GM18517 (cell line): ENCODE measurements around the gene WDR86.

Experiments used
- ATAC-seq: cut with Tn5 transposase; IDR thresholded peaks from one replicate; pipeline ENCODE4 v1.9.1; 2021; ENCODE audit warnings: mild to moderate bottlenecking, moderate library complexity; ENCODE audit not compliant: unreplicated experiment

The WDR86 gene

DNA sequence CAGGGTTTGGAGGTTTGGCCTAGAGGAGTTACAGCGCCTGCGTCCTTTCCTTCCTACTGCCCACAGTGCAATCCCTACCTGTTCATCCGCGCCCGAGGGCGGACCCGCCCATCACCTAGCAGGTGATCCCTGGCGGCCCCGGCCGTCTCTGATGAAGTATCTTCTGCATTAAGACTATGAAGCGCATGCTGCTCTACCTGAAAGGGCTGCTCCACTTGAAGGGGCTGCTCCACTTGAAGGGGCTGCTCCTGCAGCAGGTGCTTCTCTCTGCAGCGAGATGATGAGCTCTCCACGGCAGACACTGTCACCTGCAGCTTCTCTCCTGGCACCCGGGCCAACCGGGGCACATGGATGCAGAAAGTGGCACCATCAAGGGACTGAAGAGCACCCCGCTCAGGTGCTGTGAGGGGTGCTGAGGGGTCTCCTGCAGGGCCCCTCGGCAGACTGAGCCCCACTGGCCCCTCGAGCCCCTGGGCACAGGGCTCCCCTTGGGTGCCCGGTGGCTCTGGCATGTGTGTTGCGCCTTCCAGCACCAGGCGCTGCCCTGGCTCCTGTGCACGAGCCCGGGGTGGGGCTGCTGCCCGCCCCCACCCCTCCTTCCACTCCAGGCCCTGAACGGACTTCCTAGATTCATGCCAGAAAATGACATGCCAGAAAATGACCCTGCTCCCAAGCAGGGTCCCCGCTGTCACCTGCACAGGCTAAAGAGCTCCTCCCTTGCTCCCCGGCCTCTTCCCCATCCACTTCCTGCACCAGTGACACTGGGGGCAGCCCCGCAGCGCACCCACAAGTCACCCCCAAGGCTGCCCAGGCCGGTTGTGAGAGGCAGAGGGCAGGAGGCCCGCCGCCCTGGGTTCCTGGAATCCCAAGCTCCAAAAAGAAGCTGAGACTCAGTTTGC lies 29.4 kb downstream of the WDR86 start:
- no peak for ATAC-seq

DNA sequence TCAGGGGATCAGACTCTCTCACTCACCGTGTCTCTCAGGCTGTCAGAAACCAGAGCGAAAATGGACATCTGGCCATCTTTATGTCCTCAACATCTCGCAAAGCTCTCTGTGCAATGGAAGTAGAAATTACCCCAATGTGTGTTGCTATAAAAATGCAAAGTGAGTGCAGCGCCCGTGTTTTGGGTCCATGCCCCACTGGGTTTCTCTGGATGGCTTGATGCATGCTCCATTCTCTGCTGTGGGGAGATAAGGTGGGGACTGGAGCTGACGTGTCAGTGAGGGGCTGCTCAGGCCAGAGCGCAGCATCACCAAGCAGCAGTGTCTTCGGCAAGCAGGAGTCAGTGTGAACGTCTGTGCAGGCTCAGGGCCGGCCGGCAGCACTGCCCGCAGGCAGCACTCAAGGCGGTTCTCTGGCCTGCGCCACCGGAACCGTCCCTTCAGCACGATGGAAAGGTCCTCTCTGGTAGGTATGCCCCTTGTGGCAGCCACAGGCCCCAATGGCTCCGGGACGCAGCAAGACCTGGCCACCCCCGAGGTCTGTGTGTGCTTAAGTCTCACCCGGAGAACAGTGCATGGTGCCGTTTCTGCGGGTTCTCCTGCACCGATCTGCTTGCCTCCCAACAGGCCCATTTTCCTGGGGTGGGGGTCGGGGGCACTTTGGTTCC lies 30.2 kb downstream of the WDR86 start:
- ATAC-seq: no peak

DNA sequence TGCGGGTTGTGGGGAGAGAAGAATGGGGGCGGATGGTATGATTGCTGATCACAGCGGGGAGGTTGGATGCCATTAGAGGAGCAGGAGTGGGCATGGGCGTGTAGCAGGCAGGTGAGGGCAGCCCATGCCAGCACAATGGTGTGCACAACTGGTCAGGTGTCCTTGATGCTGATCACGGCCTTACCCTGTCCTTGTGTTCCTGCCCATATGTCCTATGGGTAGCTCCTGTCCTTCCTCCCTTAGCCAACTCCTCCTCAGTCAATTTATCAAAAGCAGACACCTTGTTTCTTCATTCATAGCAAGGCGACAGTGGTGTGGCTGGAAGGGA lies 30.7 kb downstream of the WDR86 start:
- no peak for ATAC-seq

DNA sequence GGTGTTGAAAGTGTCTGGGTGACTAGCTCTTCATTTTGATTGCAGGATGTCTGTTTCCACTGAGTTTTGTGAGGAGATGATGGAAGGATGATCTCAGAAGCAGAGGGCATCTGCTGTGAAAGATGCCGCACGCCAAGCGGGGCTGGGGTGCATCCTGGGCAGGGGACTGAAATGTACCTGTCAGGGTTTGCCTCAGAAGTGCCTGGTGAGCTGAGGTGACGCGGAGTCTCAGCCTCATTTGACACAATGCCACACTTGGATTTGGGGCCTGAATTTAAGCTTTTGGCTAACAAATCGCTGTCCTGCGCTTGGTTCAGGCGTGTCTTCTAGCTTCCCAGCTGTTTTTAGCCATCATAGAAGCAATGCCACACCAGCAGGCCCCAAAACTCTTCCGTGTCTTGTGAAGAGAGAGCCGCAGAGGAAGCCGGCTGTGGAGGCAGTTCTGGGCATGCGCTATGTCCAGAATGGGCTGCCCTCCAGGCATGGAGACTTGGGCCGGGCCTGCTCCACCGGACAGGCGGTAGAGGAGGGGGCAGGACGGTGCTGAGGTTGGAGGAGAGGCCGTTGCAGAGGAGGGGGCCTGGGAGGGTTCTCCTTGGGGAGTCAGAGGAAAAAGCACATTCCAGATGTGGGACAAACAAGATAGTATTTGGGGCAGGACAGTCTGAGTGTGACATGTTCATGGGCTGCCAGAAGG lies 31.2 kb downstream of the WDR86 start:
- ATAC-seq: no peak

DNA sequence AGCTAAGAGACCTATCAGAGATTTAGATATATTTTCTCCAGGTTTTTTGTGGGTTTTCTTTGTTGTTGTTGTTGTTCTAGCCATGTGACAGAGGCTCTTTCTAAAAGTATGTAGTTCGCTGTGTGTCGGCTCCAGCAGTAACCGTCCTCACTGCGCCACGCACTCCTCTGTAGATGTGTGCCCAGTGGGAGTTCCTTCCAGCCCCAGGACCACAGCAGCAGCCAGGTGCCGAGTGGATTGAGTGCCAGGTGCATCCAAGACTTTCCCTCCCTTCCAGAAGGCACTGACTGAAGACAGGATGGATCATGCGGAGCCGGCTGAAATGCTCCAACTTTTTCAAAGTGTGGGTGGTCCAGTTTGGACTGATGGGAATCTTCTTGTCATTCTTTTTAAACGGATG lies 31.8 kb downstream of the WDR86 start:
- ATAC-seq: no peak

DNA sequence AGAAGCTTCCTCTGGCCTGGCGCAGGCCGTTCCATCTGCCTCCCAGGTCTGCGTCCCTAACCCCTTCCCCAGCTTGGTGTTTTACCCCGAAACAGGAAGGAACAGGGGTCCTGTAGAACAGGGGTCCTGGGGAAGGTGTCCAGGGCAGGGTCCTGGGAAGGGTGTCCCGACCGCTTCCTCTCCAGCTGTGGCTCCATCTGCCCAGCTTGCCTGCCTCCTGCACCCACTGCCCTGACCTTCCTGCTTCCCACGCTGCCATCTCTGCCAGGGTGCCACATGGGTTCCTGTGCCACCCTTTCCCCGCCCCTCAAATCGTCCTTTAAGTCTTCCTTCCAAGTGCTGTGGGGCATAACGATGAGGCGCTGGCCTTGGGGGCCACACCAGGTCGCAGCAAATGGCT lies 32.4 kb downstream of the WDR86 start:
- no peak for ATAC-seq

DNA sequence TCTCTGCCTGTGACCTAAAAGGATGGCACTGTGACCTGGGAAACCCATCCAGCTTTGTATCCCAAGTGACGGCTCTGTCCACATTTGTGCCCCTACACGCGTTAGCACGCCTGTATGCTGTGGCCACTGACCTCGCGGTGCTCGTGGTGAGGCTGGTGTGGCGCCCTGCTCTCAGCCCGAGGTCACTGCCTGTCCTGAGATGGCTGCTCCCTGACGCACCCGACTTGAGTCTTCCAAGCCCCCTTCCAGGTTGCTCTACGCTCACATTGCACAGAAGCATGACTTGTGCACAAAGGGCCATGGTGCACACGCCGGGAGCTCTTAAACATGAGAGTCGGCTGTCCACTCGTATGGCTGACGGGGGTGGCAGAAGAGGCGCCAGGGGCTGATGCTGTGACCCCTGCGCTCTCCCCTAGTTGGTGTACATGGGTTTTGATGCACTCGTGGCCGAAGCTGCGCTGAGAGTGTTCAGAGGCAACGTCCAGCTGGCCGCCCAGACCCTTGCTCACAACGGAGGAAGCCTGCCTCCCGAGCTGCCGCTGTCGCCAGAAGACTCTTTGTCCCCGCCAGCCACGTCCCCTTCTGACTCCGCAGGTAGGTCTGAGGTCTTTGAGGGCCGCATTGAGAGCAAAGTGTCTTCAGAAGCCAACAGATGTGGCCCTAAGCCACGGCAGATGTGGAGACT lies 33.5 kb downstream of the WDR86 start:
- ATAC-seq: no peak

DNA sequence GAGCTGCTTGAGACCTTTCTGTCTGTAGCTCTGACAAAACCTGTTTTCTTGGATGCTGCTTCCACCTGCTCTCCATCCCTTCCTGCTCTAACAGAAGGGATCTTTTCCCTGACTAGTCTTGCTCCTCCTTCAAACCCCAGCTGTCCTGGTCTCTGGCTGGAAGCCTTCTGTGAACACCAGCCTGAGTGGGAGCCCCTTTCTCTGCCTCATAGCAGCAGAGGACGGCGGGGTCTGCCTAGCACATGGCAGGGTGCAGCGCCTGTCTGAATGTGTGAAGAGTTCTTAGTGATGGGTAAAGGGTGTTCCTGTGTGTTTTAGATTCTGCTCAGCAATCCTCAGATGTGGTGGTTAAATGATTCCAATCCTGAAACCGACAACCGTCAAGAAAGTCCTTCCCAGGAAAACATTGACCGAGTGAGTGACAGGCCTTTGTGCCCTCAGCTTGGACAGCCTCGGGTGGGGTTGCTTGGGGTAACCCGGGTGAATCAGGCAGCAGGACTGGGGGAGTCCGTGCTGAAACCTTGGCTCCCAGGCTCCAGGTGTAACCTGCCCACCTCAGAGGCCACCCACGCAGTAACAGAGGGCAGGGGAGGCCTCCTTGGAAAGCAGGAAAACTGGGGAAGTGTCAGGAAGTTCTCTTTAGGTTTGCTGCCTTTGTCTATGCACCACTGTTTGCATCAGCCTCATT lies 34.2 kb downstream of the WDR86 start:
- no peak for ATAC-seq

DNA sequence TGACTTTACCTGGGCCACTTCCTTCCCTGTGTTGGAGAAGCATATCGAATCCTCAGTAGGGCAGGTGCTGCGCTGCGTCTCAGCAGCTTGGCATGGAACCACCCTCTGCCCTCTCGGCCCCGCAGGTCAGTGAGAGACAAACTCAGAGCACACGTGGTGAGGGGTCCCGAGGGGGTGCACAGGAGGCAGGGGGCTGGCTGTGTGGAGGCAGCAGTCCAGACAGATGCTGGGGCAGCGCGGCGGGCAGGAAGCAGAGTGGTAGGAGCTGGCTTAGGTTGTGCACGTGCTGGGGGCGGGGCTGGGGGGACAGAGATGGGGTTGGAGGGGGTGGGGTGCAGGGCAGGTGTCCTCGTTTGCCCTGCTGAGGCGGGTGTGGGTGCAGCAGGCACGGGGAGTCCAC lies 35.1 kb downstream of the WDR86 start:
- ATAC-seq: no peak

DNA sequence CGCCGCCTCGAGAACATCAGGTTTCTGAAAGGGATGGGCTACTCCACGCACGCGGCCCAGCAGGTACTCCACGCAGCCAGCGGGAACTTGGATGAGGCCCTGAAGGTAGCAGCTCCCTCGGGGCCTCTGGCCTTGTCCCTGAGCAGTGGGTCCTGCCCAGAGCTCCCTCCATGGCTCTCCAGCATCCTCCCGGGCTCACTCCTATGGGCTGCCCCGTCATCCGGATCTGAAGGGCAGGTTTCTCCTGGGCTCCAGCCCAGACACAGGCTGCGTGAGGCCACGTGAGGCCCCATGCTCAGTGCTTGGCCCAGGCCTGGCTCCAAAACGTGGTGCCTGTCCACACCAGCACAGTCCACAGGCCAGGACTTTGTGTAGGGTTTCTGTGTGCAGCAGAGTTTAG lies 35.7 kb downstream of the WDR86 start:
- ATAC-seq: no peak

DNA sequence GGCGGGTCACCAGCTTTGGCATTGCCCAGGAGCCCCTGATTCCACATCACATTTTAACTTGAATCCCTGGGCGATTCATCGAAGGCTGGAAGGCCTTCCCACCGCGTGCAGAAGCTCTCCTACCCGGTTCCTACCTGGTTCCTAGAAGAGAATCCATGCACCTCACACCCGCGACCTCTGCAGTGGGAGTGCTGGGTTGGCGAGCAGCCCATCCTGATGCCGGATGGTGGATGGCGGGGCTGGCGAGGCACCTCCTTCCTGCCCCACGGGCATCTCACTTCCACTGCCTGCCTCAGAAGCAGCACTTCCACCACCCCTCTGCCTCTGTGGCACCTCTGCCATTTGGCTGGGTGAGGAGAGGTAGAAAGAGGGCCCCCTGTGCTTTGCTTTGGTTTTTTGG lies 36.2 kb downstream of the WDR86 start:
- ATAC-seq: no peak

DNA sequence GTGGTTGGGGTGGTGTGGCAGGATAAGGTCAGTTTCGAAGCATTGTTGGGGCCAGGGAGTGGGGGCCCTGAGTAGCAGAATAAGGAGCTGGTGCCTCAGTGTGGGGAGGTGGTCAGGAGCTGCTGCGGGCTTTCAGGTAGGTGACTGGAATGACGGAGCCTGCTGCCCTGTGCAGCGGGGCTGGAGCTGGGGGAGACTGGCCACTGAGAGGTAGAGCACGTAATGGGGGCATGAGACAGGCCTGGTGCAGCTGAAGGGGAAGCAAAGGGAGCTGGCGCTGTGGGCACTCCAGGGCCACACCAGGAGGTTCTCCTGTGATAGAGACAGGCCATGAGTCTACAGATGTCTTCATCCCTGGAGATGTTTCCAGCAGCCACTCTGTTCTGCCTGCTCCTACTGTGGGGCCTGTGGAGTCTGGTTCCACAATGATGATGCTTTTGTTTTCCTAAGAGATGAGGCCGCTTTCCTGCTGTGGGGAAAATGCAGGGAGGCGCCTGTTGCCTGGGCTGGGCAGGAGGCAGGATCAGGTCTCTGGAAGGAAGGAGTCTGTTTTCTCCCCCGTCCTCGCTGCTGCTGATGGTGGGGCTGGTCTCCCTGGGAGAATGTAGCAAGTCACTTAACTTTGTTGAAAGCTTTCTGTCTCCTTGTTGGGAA lies 37.1 kb downstream of the WDR86 start:
- ATAC-seq: no peak

DNA sequence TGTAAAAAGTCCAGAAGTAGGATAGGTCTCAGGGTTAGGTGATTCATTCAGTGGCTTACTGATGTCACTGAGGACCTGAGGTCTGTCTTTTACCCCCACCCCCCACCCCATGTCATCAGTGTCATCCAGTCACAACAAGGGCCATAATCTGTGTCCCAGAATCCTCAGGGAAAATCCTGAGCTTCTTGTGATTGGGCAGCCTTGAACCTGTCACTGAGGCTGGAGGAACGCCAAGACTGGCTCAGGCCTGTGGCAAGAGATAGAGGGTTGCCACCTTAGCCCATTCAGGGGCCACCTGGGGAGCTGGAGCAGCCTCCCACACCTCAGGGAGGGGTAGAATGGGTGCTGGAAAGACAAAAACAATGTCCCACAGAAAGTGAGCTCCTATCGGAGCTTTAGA lies 38.6 kb downstream of the WDR86 start:
- no peak for ATAC-seq

DNA sequence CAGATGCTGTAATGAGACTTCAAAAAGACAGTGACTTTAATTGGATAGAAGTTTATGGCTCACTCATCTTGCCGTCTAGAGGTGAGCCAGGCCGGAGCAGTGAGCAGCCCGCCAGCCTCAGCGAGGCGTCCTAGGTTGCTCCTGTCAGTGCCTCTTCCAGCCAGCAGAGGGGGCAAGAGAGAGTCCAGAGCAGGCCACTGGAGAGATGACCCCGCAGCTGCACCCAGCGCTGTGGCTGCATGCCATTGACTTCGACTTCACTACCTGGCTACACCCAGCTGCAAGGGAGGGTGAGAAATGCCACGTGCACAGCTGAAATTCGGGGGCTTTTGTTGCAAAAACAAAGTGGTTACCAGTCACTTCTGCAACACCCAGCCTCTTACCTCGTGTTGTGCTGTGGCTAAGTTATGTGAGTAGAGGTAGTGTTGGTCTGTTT lies 41.7 kb downstream of the WDR86 start:
- ATAC-seq: peak; percentile 60

DNA sequence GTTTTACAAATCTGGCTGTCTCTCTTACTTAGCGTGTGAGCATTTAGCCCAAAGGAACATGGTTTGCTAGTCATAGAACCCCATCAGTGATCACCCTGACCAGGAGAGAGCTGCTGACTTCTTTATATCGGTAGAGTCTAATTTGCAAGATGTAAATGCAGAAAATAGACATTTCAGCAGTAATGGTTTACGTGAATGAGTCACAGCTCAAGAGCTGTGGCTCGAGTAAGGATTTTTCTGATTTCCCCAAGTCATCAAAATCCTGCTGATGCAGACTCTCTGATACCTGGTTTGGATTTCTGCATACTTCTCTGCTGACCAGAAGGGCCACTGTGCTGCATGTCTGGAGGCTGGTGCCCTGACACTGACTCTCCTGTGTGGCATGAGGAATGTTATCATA lies 42.6 kb downstream of the WDR86 start:
- no peak for ATAC-seq

DNA sequence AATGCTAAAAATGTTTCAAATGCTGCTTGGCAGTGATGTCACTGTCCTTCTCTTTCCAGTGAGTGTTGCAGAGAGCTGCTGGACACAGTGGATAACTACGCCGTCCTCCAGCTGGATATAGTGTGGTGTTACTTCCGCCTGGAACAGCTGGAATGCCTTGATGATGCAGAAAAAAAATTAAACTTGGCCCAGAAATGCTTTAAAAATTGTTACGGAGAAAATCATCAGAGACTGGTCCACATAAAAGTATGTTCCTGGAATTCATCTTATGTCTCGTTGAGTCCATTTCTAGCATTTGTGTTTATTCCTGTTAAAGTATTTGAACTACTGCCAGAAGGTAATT lies 43.0 kb downstream of the WDR86 start:
- no peak for ATAC-seq

DNA sequence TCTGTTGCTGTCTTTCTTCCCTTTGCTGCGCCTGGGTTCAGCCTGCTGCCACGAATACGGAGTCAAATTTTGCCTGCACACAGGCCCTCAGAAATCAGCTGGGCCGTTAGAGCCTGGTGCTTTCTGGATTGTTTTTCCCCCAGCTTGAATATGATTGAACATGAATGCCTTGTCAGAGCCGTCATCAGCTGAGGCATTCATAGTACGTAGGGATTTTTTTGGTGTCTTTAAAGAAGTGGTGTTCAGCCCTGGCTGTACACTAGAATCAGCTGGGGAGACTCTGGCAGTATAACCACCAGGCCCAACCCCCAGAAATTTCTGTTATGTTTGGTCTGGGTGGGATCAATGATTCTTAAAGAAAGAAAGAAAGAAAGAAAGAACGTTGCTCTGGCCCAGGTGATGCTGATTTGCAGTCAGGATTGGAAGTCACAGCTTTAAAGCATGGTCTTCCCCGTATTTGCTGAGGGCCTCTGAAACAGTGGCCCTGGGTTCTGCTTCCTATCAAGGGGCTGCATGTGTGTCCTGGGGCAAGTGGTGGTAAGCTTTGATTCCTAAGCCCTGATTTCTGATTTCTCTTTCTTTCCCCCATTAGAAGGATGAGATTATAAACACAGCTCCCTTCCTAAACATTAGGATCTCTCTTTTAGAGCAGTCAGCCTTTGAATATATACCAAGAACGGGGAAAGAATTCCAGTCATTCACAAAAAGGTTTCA lies 43.5 kb downstream of the WDR86 start:
- no peak for ATAC-seq

DNA sequence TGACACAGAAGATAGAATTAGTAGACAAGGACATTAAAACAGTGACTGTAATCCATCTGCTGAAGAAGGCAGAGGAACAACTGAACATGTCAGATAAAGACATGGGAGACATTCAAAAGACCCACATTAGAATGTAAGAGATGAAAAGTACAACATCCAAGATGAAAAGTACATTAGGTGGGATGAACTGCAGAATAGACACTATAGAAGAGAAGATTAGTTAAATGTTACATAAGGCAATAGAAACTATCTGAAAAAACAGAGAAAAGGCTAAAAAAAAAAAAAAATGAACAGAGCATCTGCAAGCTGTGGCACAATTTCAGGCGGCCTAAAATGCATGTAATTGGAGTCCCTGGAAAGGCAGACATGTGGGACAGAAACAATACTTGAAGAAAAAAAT lies 46.7 kb downstream of the WDR86 start:
- no peak for ATAC-seq

DNA sequence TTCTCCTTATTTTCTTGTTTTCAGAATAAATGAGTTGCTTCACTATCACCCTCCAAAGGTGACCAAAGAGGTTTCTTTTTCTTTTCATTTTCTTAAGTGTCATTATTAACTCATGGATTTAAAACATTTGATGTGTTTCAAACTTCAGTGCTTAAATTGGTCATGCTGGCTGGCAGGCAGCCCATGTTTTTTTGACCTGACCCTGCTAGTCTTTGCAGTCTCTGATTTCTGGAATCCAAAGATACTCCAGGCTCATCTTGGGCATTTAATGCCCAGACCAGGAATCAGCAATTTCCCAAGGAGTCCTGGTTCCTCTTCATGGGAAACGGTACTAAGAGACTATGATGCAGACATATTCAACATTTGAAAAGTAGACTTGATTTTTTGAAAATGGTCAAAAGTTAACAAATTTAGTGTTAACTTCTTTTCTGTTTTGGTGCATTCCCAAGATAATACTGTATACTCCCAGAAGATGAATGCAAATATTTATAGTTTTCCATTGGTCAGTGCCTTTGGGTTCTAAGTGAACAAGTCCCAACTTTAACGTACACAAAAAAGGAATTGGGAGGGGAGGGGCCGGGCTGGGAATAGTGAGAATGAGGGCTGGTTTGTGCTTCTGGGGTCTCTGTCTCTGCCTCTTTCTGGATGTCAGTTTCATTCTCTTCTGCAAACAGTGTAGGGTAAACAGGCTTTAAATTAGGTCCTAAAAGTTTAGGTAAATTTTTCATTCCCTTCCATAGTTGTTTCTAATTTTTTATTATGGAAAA lies 48.5 kb downstream of the WDR86 start:
- no peak for ATAC-seq
